NCI-H2171 treated with DMSO at 0.1 percent for 48 hours (cell line): ENCODE measurements around the gene MYO7B.

Experiments used
- DNase-seq: peaks from one replicate; lab custom pipeline; 2025; lab: John Stamatoyannopoulos, UW

The MYO7B gene

GRCh38 chr2:127663566-127664064 lies 128.1 kb downstream of the MYO7B start:
- DNase-seq: no peak

GRCh38 chr2:127664065-127664894 lies 128.8 kb downstream of the MYO7B start:
- DNase-seq: no peak

- no peak for DNase-seq
Measured at GRCh38 chr2:127664895-127665225, 129.4 kb downstream of the MYO7B start.

GRCh38 chr2:127665267-127665893 lies 129.9 kb downstream of the MYO7B start:
- DNase-seq: no peak

GRCh38 chr2:127669056-127669455 lies 133.6 kb downstream of the MYO7B start:
- DNase-seq: no peak

GRCh38 chr2:127670055-127670956 lies 134.8 kb downstream of the MYO7B start:
- no peak for DNase-seq

- DNase-seq: no peak
Measured at GRCh38 chr2:127670957-127671290, 135.4 kb downstream of the MYO7B start.

- no peak for DNase-seq
Measured at GRCh38 chr2:127671557-127672302, 136.2 kb downstream of the MYO7B start.

- DNase-seq: no peak
Measured at GRCh38 chr2:127672341-127673224, 137.1 kb downstream of the MYO7B start.

- DNase-seq: no peak
Measured at GRCh38 chr2:127673291-127674069, 138.0 kb downstream of the MYO7B start.

- DNase-seq: peak; percentile 46
Measured at GRCh38 chr2:127674241-127675209, 139.0 kb downstream of the MYO7B start.

- no peak for DNase-seq
Measured at GRCh38 chr2:127675331-127676261, 140.1 kb downstream of the MYO7B start, which contains the start of gene LIMS2. TSS of gene LIMS2 (minus strand) at chr2:127675530. CDS start at chr2:127675024, 506 bp downstream.

GRCh38 chr2:127676906-127677305 lies 141.4 kb downstream of the MYO7B start:
- DNase-seq: no peak

GRCh38 chr2:127678531-127678930 lies 143.0 kb downstream of the MYO7B start:
- DNase-seq: no peak

GRCh38 chr2:127678991-127679390 lies 143.5 kb downstream of the MYO7B start:
- DNase-seq: no peak

GRCh38 chr2:127679680-127680361 lies 144.3 kb downstream of the MYO7B start:
- no peak for DNase-seq

- DNase-seq: no peak
Measured at GRCh38 chr2:127680706-127681287, 145.3 kb downstream of the MYO7B start.
